ENCODE results near the gene KCNJ16. TPM values are rescaled to one million over a fixed set of nuclear protein-coding genes. Genes with fewer than 3 reads are reported as not detected.
A peak's percentile ranks its signal among the peaks of the same experiment; 100 is the strongest.

The KCNJ16 gene
- total RNA-seq, 1 donor from 2014 or later: 25.9 TPM

- peak; percentile 7 for TF ChIP-seq CTCF (conservative IDR thresholded peaks at IDR 0.05; ENCODE audit: low read depth, low read length)
- no peak for DNase-seq (ENCODE audit: low read depth)
Measured at GRCh38 chr17:70100983-70101382, 26.0 kb downstream of the KCNJ16 start.

GRCh38 chr17:70102531-70102930 lies 27.5 kb downstream of the KCNJ16 start:
- TF ChIP-seq CTCF (conservative IDR thresholded peaks at IDR 0.05; ENCODE audit: low read depth, low read length): no peak
- H3K4me3 ChIP-seq (ENCODE audit: low read depth, low read length): no peak overlapping the region
- no peak for DNase-seq (ENCODE audit: low read depth)

More at GRCh38 chr17:70100983-70101382, 26.0 kb downstream of the KCNJ16 start:
- no peak overlapping the region for H3K4me3 ChIP-seq (ENCODE audit: low read depth, low read length)

GRCh38 chr17:70104791-70105523 lies 29.9 kb downstream of the KCNJ16 start:
- no peak for TF ChIP-seq CTCF (conservative IDR thresholded peaks at IDR 0.05; ENCODE audit: low read depth, low read length)
- H3K4me3 ChIP-seq (ENCODE audit: low read depth, low read length): no peak overlapping the region
- DNase-seq (ENCODE audit: low read depth): no peak

- no peak overlapping the region for H3K4me3 ChIP-seq (ENCODE audit: low read depth, low read length)
- peak; percentile 29 for DNase-seq (ENCODE audit: low read depth)
- no peak for TF ChIP-seq CTCF (conservative IDR thresholded peaks at IDR 0.05; ENCODE audit: low read depth, low read length)
Measured at GRCh38 chr17:70105641-70106040, 30.6 kb downstream of the KCNJ16 start.

GRCh38 chr17:70106551-70106950 lies 31.5 kb downstream of the KCNJ16 start:
- no peak for DNase-seq (ENCODE audit: low read depth)
- no peak for TF ChIP-seq CTCF (conservative IDR thresholded peaks at IDR 0.05; ENCODE audit: low read depth, low read length)
- no peak overlapping the region for H3K4me3 ChIP-seq (ENCODE audit: low read depth, low read length)

- no peak for TF ChIP-seq CTCF (conservative IDR thresholded peaks at IDR 0.05; ENCODE audit: low read depth, low read length)
- no peak for DNase-seq (ENCODE audit: low read depth)
- H3K4me3 ChIP-seq (ENCODE audit: low read depth, low read length): no peak overlapping the region
Measured at GRCh38 chr17:70107441-70107840, 32.4 kb downstream of the KCNJ16 start.

All from epithelial cell of proximal tubule (primary cell).